Astrocyte of the hippocampus (primary cell): ENCODE results near the gene IL2RG.
A peak's percentile ranks its signal among the peaks of the same experiment; 100 is the strongest.

Experiments
- DNase-seq: peaks from one replicate; pipeline ENCODE4 v3.0.0; 2011; ENCODE audit warnings: low read depth, low spot score

IL2RG gene

DNA sequence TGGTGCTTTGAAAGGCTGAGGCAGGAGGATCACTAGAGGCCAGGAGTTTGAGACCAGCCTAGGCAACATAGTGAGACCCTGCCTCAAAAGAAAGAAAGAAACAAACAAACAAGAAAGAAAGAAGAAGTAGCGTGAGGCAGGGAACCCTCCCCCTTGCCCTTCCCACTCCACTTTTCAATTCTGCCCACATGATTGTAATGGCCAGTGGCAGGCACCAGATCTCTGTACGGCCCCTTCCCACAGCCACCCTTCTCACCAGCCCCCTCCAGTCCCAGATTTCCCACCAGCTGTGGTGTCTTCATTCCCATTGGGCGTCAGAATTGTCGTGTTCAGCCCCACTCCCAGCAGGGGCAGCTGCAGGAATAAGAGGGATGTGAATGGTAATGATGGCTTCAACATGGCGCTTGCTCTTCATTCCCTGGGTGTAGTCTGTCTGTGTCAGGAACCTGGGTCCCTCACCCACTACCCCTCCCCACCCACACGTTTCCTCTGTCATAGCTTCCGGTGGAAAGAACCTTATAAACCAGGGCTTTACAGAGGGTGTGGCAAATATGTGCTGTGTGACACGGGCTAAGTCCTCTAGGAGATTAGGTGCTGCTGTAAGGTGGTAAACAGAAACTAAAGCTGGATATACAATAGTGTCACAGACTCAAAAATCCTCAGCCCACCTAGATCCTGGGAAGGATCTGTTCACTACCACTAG lies at the start of gene IL2RG:
Gene IL2RG (minus strand): TSS at position 437 of the 703 bp plus-strand sequence. CDS start 38 bp downstream, at position 399.
- no peak for DNase-seq

DNA sequence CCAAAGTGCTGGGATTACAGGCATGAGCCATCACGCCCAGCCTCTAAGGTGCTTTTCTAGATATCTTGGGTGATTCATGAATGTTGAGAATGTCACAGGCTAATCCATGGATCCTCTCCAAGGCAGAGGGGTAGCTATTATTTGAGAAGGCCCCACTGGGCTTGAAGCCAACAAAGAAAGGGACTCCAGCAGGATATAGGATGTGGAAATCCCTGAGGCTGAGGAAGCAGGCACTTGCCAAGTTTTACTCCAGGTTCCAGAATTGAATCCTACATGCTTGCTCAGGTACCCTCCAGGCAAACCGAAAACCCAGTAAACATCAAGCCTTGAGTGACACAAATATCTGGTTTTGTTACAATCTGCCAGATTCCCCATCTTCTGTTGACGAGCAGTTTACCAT lies 49.1 kb upstream of the IL2RG start:
- DNase-seq, result no peak

DNA sequence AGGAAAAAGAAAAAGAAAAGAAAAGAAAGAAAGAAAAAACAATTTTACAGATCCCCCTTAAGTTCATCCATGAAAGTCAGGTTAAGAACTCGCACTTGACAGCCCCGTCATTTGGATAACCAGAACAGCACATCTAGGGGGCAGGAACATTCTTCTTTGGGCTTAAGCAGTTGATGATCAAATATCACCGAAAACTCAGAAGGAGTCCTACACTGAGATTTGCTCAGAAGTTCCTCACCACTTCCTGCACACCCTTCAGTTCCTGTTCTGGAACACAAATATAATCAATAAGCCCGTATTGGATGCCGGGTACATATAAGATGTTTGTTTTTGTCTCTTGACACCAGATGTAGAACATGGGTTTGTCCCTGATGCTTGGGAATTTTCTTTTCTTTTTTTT lies 48.0 kb upstream of the IL2RG start:
- DNase-seq, result no peak

DNA sequence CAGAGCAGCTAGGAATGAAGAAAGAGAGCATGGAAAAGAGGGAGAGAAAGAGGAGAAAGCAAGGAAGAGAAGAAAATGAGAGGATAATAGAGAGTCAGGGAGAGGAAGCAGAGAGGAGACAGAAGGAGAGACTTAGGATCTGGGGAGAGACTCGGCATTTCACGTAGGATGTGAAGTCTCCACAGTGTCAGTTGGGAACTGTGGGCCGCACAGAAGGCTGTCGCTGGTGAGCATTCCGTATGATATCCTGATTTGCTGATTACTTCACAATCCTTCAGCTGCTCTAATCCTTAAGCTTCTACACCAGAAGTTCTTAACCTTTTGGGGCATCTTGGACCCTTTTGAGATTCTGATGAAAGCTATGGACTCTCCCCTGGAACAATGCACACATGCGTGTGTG lies 47.2 kb upstream of the IL2RG start:
- DNase-seq, result no peak

DNA sequence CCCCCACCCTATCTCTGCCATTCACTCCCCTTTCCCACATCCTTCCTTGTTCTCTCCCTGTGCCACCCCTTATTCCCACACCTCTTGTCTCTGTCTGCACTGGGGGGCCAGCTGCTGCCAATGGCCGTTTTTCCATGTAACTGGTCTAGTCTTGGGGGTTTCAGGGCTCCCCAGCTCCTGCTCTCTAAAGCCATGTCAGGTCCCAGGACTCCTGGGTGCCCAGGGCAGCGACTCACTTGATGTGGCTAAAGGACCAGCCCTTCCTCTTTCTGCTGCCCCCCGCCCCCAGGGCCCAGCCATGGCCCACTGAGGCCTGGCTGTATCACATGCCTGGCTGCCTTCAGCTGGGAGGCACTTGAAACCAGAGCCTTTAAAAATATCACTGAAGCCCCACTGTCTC lies 43.3 kb upstream of the IL2RG start:
- no peak for DNase-seq

DNA sequence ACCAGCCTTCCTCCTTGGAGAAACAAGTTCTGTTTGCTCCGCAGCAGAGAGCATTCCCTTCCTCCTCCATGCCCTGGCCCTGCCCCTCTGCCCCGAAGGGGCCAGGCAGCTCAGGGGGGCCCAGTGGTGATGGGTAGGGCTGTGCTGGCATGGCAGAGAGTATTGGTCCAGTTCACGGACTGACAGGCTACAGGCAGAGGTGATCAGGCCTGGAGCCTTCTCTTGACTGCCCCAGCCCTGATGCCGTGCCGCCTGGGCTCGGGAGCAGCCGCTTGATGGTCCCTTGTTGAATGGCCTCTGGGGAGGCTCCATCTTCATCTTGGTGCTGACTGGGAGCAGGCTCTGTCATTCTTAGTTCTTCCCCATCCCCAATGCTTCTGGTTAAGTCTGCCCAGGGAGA lies 42.8 kb upstream of the IL2RG start:
- DNase-seq, result no peak

DNA sequence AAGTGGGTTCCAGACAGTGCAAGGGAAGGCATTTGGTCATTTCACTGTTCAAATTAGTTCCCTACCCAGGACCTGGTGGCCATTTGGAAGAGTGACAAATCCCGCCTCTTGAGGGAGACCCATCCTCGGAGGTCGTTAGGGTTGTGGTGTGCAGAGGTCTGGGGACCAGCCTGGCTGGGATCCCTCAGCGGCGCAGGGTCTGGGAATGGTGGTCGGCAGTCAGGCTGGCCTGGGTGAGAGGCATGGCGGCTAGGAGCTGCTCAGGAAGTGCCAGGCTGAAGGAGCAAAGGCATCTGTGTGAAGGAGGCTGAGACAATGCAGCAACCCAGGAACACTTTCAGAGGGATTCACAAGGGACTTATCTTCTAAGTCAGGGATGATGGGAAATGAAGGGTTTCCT lies 40.0 kb upstream of the IL2RG start:
- DNase-seq, result no peak

DNA sequence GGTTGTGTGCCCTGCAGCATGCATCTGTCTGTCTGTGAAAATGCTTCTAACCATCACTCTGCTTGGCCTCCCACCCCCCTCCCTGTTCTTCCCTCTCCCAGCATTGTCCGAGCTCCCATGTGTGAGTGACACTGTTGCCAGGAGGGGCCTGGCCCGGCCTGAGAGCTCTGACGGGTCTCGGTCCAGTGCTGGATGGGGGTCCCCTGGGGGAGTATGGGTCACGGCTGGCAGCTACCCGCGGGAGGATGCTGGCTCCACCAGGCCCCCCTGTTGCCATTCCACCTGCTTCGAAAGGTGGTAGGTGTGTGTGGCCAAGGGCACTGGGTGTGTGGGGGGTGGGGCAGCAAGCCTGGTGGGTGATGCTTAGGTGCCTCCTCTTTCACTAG lies 36.9 kb upstream of the IL2RG start:
- no peak for DNase-seq

DNA sequence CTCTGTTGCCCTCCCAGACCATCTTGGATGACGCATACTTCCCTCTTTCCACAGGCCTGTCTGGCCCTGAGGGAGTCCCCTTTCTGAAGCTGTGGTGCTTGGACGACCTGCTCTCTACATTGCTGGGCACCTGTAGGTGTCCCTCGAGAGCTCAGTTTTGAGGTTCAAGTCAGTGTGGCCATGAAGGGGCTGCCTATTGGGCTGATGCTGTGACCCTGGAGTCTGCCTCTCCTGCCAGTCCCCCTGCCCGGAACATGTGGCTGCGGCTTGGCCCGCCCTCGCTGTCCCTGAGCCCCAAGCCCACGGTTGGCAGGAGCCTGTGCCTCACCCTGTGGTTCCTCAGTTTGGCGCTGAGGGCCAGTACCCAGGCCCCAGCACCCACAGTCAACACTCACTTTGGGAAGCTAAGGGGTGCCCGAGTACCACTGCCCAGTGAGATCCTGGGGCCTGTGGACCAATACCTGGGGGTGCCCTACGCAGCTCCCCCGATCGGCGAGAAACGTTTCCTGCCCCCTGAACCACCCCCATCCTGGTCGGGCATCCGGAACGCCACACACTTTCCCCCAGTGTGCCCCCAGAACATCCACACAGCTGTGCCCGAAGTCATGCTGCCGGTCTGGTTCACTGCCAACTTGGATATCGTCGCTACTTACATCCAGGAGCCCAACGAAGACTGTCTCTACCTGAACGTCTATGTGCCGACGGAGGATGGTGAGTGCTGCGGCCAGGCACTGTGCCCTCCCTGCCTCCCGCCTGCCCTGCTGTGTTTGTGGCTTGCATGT lies 36.3 kb upstream of the IL2RG start:
- no peak for DNase-seq

DNA sequence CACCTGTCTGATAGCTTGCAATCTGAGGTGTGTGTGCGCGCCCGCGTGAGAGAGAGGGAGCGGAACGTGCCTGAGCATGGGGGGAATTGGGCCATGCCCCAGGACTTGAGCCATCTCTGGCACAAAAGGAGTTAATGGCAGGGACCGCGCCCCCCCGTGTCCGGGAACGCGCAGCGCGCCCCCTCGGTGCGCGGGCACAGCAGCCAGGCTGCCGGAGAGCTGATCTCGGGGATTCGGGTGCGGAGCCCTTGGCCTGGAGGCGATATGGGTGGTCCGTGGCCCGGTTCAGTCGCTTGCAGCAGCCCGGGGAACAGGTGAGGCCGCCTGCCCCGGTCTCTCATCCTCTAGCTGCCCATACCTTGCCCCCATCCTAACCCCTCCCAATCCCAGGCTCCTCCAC lies 33.3 kb upstream of the IL2RG start, which contains the start of gene NLGN3:
Gene NLGN3 (plus strand): TSS at position 191 of the 400 bp plus-strand sequence. CDS start 2,909 bp downstream, outside the sequence.
- peak; percentile 17 for DNase-seq

DNA sequence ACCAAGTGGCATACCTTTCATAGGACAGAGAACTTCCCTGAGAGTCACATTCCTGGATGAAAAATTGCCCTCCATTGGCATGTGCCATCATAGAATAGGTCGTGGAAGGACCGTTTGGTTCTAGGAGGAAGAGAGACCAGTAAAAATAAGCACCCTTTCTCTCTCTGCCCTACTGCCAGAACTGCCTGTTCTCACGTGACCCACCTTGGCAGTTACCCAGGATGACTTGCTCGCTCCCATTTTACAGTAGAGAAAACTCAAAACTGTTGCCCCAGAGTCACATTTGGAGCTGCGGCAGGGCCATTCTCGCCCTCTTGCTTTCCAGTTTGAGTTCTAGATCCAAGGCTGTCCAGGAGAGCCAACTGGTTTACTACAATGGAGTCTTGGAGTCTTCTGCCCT lies 32.1 kb upstream of the IL2RG start:
- no peak for DNase-seq

DNA sequence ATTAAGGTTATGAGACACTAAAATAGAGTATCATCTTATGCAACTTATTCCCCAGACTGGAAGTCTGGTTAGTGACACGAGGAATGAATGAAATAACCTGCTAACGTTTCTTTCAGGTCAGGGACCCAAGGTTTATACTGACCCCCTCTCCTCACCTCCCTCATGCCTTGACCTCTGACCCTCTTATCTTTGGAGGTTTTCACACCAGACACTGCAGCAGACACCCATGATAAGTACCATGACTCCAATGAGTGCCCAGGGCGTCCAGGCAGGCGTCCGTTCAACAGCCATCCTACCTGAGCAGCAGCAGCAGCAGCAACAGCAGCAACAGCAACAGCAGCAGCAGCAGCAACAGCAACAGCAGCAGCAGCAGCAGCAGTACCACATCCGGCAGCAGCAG lies 29.1 kb upstream of the IL2RG start:
- DNase-seq, result no peak

DNA sequence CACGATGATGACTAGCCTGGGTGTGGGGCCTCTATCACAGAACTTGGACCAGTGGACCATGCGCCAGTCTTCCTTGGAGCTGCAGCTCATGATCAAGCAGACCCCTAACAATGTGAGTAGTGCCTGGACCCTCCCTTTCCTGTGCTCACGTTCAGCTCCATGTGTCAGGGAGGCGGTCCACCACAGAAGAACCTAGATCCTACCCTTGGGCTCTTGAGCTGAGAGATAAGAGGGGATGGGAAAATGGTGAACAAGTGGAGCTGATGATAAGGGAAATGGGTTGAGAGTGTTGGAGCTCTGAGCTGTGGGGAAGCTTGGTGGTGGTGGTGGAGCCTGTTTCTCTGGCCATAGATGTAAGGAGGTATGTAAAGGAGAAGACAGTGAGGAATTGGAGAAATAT lies 20.1 kb upstream of the IL2RG start:
- no peak for DNase-seq

DNA sequence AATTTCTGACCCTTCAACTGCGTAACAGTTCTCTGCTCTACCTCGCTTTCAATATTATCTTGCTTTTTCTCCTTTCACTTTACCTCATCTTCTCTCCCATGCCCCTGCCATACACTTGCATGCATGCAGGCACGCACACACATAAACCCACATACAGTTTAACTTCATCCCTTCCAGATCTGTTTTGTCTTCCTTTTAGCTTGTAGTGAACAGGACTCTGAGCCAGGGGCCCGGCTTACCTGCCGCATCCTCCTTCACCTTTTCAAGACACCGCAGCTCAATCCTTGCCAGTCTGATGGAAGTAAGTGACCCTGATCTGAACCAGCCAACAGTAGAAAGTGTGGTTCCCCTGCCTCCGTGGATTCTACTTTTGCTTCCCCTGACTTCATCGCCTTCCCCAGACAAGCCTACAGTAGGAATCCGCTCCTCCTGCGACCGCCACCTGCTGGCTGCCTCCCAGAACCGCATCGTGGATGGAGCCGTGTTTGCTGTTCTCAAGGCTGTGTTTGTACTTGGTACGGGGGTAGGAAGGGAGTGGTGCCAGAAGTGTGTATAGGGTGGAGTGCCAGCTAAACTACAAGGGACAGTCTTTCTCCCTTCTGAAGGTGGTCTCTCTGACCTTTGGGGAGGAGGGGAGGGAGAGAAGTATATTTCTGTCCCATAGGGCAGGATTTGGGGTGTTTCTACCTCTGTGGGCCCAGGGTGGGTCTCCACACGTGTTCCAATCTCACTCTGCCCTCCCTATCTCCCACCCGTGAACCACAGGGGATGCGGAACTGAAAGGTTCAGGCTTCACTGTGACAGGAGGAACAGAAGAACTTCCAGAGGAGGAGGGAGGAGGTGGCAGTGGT lies 17.8 kb upstream of the IL2RG start:
- peak; percentile 77 for DNase-seq

DNA sequence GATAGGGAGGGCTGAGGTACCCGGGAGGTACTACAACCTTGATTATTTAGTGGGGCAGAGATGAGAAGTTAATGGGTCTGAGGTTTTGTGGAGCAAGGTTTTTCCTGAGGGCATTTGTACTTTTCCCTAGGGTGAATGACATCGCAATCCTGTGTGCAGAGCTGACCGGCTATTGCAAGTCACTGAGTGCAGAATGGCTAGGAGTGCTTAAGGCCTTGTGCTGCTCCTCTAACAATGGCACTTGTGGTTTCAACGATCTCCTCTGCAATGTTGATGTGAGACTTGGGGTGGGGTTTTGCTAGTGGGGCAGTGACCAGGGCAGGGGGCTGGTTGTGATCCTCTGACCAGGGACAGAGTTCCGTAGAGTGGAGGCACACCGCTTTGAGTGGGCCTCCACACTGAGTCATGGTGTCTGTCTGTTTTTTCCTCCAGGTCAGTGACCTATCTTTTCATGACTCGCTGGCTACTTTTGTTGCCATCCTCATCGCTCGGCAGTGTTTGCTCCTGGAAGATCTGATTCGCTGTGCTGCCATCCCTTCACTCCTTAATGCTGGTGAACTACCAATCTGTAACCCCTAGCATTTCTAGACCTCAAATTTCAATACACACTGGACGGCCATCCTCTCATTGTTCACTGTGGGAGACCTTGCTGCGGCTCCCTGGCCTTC lies 16.9 kb upstream of the IL2RG start:
- no peak for DNase-seq

DNA sequence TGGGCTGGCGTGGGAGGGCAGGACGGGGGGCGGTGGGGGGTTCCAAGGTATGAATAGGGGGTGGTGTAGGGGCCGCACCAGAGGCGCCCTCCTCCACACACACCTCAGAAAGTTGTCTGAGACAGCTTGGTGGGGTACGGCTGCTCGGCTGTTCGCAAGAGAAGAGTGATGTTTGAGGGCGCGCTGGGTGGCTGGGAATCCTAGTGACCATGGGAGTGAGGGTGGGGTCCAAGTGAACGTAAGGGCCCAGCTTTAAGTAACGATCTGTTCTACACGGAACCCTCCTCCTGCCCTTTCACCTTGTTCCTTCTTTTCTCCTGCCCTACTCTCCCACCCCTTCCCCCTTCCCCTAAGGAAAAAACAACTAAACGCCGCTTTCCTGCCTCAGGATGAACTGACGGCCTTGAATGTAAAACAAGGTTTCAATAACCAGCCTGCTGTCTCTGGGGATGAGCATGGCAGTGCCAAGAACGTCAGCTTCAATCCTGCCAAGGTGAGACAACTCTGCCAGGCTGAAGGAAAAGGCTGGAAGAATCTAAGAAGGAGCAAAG lies 7.7 kb upstream of the IL2RG start:
- DNase-seq, result peak; percentile 16

DNA sequence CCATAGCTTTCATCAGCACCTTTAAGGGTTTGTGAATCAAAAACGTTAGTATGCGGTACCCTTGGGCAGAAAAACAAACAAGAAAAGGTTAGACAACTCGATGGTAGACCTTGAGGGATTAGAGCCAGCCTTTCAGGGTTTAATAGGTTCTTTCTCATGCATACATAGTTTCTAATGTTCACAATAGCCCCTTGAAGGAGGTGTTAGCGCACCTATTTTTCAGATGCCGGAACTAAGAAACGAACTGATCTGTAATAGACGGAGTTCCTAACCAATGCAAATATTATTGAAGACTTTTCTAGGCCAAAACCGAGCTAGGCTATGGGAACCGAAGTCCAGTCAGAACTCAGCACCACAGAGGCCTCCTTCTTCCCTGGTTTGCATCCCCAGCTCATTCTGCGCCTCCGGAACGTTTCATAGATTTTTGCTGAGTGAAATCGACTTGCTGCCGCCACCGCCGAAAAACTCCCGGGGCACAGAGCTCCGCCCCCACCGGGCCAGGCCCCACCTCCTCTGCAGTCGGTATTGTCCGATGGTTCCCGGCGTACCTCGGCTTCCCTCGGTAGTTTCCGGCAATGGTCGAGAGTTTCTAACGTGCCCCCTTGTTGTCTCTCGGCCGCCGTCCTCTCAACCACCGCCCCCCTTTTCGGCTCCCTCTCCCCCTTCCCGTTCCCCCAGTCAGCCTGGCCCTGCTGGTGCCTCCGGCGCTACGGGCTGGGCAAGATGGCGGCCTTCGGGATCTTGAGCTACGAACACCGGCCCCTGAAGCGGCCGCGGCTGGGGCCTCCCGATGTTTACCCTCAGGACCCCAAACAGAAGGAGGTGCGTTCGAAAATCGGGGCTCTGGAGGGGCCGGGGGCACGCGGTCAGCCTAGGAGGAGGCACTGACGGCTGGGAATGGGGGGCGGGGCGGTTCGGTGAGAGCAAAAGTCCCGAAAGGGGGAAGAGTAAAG lies 6.9 kb upstream of the IL2RG start, which contains the start of gene MED12:
Gene MED12 (plus strand): TSS at position 565 of the 953 bp plus-strand sequence. CDS start 159 bp downstream, at position 724.
- DNase-seq, result peak; percentile 90

DNA sequence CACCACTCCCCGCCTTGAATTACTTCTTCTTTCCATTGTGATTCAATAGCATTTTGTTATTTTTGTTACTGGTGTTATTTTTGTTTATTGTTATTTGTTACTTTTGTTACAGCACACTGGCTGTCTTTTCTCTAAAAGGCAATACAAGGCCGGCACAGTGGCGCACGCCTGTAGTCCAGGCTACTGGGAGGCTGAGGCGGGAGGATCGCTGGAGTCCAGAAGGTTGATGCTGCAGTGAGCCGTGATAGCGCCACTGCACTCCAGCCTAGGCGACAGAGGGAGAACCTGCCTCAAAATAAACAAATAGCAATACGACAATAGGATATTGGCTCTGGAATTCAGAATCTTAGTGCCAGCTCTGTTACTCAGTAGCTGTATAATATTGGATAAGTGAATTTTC lies 6.0 kb upstream of the IL2RG start:
- DNase-seq, result no peak

DNA sequence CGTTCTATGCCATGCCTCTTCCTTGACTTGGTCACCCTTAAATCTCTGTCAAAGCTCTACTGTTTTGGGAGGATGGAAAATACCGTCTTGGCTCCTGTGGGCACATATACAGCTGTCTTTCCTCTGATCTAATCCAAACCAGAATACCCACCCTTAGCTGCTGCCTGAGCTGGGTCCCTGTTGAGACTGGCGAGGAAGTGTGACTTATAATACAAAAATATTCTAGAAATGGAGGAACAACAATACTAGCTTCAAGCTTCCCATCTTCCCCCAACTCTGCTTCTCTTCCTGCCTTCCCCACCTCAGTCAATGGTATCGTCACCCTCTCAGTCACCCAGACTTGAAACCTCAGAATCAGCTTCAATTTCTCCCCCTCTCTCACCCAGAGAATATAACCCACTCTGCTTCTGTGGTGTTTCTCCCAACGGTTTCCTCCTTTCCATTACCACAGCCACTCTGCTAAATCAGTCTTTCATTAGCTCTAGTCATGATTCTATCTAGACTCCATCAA lies 599 bp upstream of the IL2RG start:
- DNase-seq, result no peak

DNA sequence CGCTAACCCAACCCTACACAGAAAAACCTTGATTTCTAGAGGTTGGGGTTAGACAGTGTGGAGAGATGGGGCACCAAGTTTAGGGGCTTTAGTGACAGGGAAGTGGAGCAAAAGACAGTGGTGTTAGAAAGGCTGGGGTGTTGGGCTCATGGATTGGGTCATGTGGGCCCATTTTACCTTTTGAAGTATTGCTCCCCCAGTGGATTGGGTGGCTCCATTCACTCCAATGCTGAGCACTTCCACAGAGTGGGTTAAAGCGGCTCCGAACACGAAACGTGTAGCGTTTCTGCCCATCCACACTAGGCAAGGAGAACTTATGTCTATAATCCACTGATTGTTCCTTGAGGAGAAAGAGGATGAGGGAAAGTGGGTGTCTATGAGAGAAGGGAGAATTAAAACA lies 2.3 kb downstream of the IL2RG start:
- no peak for DNase-seq
